H9 (cell line): ENCODE data around the gene ENPP1. TPM values are rescaled to one million over a fixed set of nuclear protein-coding genes. Genes with fewer than 3 reads are reported as not detected.

Source experiments
- DNase-seq: peaks from one replicate; pipeline ENCODE4 v3.0.0-alpha.2; 2017
- H2AFZ ChIP-seq: one replicate; pipeline ENCODE4 v1.6.1; 2013; ENCODE audit warnings: mild to moderate bottlenecking, low read length, control low read depth, moderate library complexity
- H2AK5ac ChIP-seq: 2 replicates; pipeline ENCODE4 v1.6.1; 2013; ENCODE audit warnings: low read length, control low read depth, mixed read lengths; ENCODE audit not compliant: insufficient read length
- H2BK120ac ChIP-seq: one replicate; pipeline ENCODE4 v1.6.1; 2013; ENCODE audit warnings: low read depth, mild to moderate bottlenecking, low read length, control low read depth, inconsistent platforms; ENCODE audit not compliant: poor library complexity, severe bottlenecking
- H2BK12ac ChIP-seq: 2 replicates; pipeline ENCODE4 v1.6.1; 2013; ENCODE audit warnings: low read length, control low read depth, mixed read lengths, low read depth; ENCODE audit not compliant: insufficient read length
- H2BK15ac ChIP-seq: 2 replicates; pipeline ENCODE4 v1.6.1; 2013; ENCODE audit warnings: low read depth, low read length, control low read depth
- H2BK20ac ChIP-seq: one replicate; pipeline ENCODE4 v1.6.1; 2013; ENCODE audit warnings: low read depth, mild to moderate bottlenecking, low read length, control low read depth, inconsistent platforms; ENCODE audit not compliant: poor library complexity, severe bottlenecking
- H2BK5ac ChIP-seq: 2 replicates; pipeline ENCODE4 v1.6.1; 2013; ENCODE audit warnings: low read length, control low read depth, mixed read lengths; ENCODE audit not compliant: insufficient read length
- H3K14ac ChIP-seq: 2 replicates; pipeline ENCODE4 v1.6.1; 2013; ENCODE audit warnings: low read length, control low read depth; ENCODE audit not compliant: insufficient read depth
- H3K18ac ChIP-seq: 2 replicates; pipeline ENCODE4 v1.6.1; 2013; ENCODE audit warnings: low read depth, mild to moderate bottlenecking, mixed read lengths, low read length, control low read depth; ENCODE audit not compliant: insufficient read length
- H3K23ac ChIP-seq: 2 replicates; pipeline ENCODE4 v1.6.1; 2013; ENCODE audit warnings: low read length, control low read depth, mixed read lengths, low read depth; ENCODE audit not compliant: insufficient read length
- H3K23me2 ChIP-seq: 2 replicates; pipeline ENCODE4 v1.6.1; 2013; ENCODE audit warnings: low read depth, mild to moderate bottlenecking, mixed read lengths, low read length, control low read depth; ENCODE audit not compliant: insufficient read length, poor library complexity, severe bottlenecking
- H3K27ac ChIP-seq: 2 replicates; pipeline ENCODE4 v1.5.1; 2013; ENCODE audit warnings: low read length, control low read depth, mixed read lengths, low read depth; ENCODE audit not compliant: insufficient read length
- H3K27me3 ChIP-seq: 2 replicates; pipeline ENCODE4 v1.6.1; 2013; ENCODE audit warnings: low read length, control low read depth, inconsistent platforms; ENCODE audit not compliant: insufficient read depth
- H3K4ac ChIP-seq: 2 replicates; pipeline ENCODE4 v1.6.1; 2013; ENCODE audit warnings: low read depth, mild to moderate bottlenecking, control low read depth, inconsistent platforms, low read length, moderate library complexity
- H3K4me1 ChIP-seq: 2 replicates; pipeline ENCODE4 v1.6.1; 2013; ENCODE audit warnings: low read length, control low read depth, inconsistent platforms; ENCODE audit not compliant: insufficient read depth
- H3K4me2 ChIP-seq: 2 replicates; pipeline ENCODE4 v1.6.1; 2013; ENCODE audit warnings: low read length, control low read depth, mixed read lengths; ENCODE audit not compliant: insufficient read length, insufficient read depth
- H3K56ac ChIP-seq: 2 replicates; pipeline ENCODE4 v1.6.1; 2013; ENCODE audit warnings: low read depth, mild to moderate bottlenecking, mixed read lengths, low read length, control low read depth; ENCODE audit not compliant: insufficient read length
- H3K79me1 ChIP-seq: 2 replicates; pipeline ENCODE4 v1.6.1; 2013; ENCODE audit warnings: low read depth, mild to moderate bottlenecking, moderate library complexity, low read length, control low read depth, inconsistent platforms; ENCODE audit not compliant: insufficient read depth, poor library complexity, severe bottlenecking
- H3K79me2 ChIP-seq: 2 replicates; pipeline ENCODE4 v1.6.1; 2013; ENCODE audit warnings: low read length, control low read depth, inconsistent platforms; ENCODE audit not compliant: insufficient read depth
- H3K9ac ChIP-seq: 2 replicates; pipeline ENCODE4 v1.6.1; 2013; ENCODE audit warnings: low read length, control low read depth, mixed read lengths; ENCODE audit not compliant: insufficient read length; ENCODE audit errors: extremely low read depth
- H3K9me3 ChIP-seq: one replicate; pipeline ENCODE4 v1.6.1; 2013; ENCODE audit warnings: low read depth, low read length, inconsistent platforms; ENCODE audit not compliant: control insufficient read depth
- H3T11ph ChIP-seq: one replicate; pipeline ENCODE4 v1.6.1; 2013; ENCODE audit warnings: mild to moderate bottlenecking, low read length, control low read depth, inconsistent platforms
- H4K20me1 ChIP-seq: one replicate; pipeline ENCODE4 v1.6.1; 2013; ENCODE audit not compliant: control insufficient read depth, insufficient read length, insufficient read depth
- H4K5ac ChIP-seq: 2 replicates; pipeline ENCODE4 v1.6.1; 2013; ENCODE audit warnings: low read depth, mild to moderate bottlenecking, mixed read lengths, low read length, control low read depth; ENCODE audit not compliant: insufficient read length
- H4K8ac ChIP-seq: replicated peaks from 2 replicates; pipeline ENCODE4 v1.6.1; 2013; ENCODE audit warnings: low read length, control low read depth, mixed read lengths, low read depth; ENCODE audit not compliant: insufficient read length
- H4K91ac ChIP-seq: 2 replicates; pipeline ENCODE4 v1.6.1; 2013; ENCODE audit warnings: low read depth, mild to moderate bottlenecking, moderate library complexity, mixed read lengths, low read length, control low read depth; ENCODE audit not compliant: insufficient read length
- H3K27ac Mint-ChIP-seq, 3 experiments: 2 replicates in 2 of 3; 3 replicates in 1 of 3; pipeline ENCODE4 v1.8.0; 2020 to 2021; ENCODE audit warnings: mixed read lengths in 3 of 3, mild to moderate bottlenecking in 1 of 3, moderate library complexity in 1 of 3
- H3K27me3 Mint-ChIP-seq: 2 replicates; pipeline ENCODE4 v1.8.0; 2021; ENCODE audit warnings: low read depth, mild to moderate bottlenecking, moderate library complexity, mixed read lengths
- H3K36me3 Mint-ChIP-seq, 3 experiments: 2 replicates in 2 of 3; 3 replicates in 1 of 3; pipeline ENCODE4 v1.8.0; 2020 to 2021; ENCODE audit warnings: low read depth in 3 of 3, mixed read lengths in 3 of 3; ENCODE audit not compliant: insufficient read depth in 1 of 3
- H3K4me1 Mint-ChIP-seq, 2 experiments: 2 replicates each; pipeline ENCODE4 v1.8.0; 2020; ENCODE audit warnings: mixed read lengths in 2 of 2
- H3K4me3 Mint-ChIP-seq, 2 experiments: 2 replicates in 1 of 2; 3 replicates in 1 of 2; pipeline ENCODE4 v1.8.0; 2020 to 2021; ENCODE audit warnings: mild to moderate bottlenecking in 2 of 2, mixed read lengths in 2 of 2, moderate library complexity in 1 of 2
- H3K9me3 Mint-ChIP-seq, 2 experiments: 2 replicates in 1 of 2; 3 replicates in 1 of 2; pipeline ENCODE4 v1.8.0; 2020; ENCODE audit warnings: mild to moderate bottlenecking in 2 of 2, mixed read lengths in 2 of 2, moderate library complexity in 1 of 2
- WGBS: extraction: QIAGEN DNeasy Blood & Tissue Kit; methylation state at CpG from one replicate; pipeline ENCODE4 v1.1.7; 2013; ENCODE audit warnings: missing lambda C conversion rate, low lambda C conversion rate, mixed read lengths; ENCODE audit not compliant: insufficient read length; ENCODE audit errors: extremely low coverage; 5-methylcytosine and 5-hydroxymethylcytosine counted together
- total RNA-seq: library from RNA; stranded (reverse); gene quantifications from 2 replicates; pipeline ENCODE4 v1.2.1, GENCODE V29; 2021
- TF ChIP-seq, protein P1 (sequence below): fragments of 200-600 bp; sonication (generic); conservative IDR thresholded peaks from 3 replicates; pipeline ENCODE4 v1.8.0; 2021; ENCODE audit warnings: antibody characterized with exemption, mild to moderate bottlenecking

Gene ENPP1
- total RNA-seq, 1 experiment from 2014 or later = 22.5 TPM

DNA sequence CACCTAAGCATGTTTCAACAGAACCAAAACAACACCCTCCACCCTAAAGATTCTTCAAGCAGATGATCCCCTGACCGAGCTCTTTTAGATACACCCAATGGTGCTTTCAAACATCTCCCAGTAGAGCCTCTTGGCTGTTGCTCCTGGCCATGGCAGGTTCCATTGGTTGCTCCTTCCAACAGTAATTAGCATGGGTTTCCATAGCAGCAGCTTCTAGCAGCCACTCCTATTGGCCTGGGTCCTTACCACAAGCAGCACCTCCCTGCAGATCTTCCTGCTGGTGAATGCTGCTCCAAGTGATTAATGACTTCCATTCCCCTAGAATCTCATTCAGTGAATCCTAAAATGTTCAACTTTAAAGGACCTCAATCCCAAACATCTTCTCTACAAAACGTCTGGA, 129.4 kb downstream of the ENPP1 start:
- no peak overlapping the region for H2AK5ac ChIP-seq
- Mint-ChIP-seq H3K4me1 (peaks cover 21 to 31% of the 10 kb centered on the region in 2 experiments), H3K4me3 (no peak overlapping the region), H3K9me3 (no peaks in the 10 kb centered on the region), H3K27ac (no peak overlapping the region; a peak in 1 of 7 replicates), H3K27me3 (no peaks in the 10 kb centered on the region), H3K36me3 (peaks cover 0 to 13% (median 0%) of the 10 kb centered on the region in 3 experiments; a peak in 1 of 7 replicates)
- H3K18ac ChIP-seq = no peak overlapping the region
- no peak overlapping the region for H3K14ac ChIP-seq
- H3K79me2 ChIP-seq = no peaks in the 10 kb centered on the region
- H3K56ac ChIP-seq = no peak overlapping the region
- no CpG with 5 or more reads among the region's 2 CpGs for WGBS
- no peak overlapping the region for H3K23ac ChIP-seq
- no peak for DNase-seq
- H3K23me2 ChIP-seq = no peaks in the 10 kb centered on the region
- H3K4me2 ChIP-seq = no peak overlapping the region
- H3K27ac ChIP-seq = no peak overlapping the region
- no peaks in the 10 kb centered on the region for H3K79me1 ChIP-seq
- peaks cover 12% of the 10 kb centered on the region; the same call in 1 of the 2 replicates for H3K4me1 ChIP-seq
- no peak overlapping the region for H2BK15ac ChIP-seq
- H3K4ac ChIP-seq = no peak overlapping the region
- H3T11ph ChIP-seq = no peak overlapping the region
- no peak overlapping the region for H2AFZ ChIP-seq
- no peak overlapping the region for H4K91ac ChIP-seq
- no peaks in the 10 kb centered on the region for H3K27me3 ChIP-seq
- no peak overlapping the region for H2BK120ac ChIP-seq
- no peak overlapping the region for H2BK20ac ChIP-seq
- H4K20me1 ChIP-seq = no peaks in the 10 kb centered on the region
- no peak overlapping the region for H2BK12ac ChIP-seq
- no peak overlapping the region for H2BK5ac ChIP-seq
- H3K9me3 ChIP-seq = no peaks in the 10 kb centered on the region
- H4K5ac ChIP-seq = no peak overlapping the region
- no peak overlapping the region for H4K8ac ChIP-seq
- no peak overlapping the region for H3K9ac ChIP-seq
- TF ChIP-seq, protein P1, sequence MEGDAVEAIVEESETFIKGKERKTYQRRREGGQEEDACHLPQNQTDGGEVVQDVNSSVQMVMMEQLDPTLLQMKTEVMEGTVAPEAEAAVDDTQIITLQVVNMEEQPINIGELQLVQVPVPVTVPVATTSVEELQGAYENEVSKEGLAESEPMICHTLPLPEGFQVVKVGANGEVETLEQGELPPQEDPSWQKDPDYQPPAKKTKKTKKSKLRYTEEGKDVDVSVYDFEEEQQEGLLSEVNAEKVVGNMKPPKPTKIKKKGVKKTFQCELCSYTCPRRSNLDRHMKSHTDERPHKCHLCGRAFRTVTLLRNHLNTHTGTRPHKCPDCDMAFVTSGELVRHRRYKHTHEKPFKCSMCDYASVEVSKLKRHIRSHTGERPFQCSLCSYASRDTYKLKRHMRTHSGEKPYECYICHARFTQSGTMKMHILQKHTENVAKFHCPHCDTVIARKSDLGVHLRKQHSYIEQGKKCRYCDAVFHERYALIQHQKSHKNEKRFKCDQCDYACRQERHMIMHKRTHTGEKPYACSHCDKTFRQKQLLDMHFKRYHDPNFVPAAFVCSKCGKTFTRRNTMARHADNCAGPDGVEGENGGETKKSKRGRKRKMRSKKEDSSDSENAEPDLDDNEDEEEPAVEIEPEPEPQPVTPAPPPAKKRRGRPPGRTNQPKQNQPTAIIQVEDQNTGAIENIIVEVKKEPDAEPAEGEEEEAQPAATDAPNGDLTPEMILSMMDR = no peak
